GM11168 (cell line): ENCODE measurements around the gene FLT3LG.
"Not testable (repeated sequence)": the region's sequence is repeated elsewhere in the genome, so short reads cannot be mapped to it uniquely, and the experiment has no call there.

Experiments
- in situ Hi-C: fragments of 300-500 bp; cut with MboI; formaldehyde crosslinking; loops from one replicate; pipeline ENCODE4 v1.12.0; 2022; ENCODE audit warnings: low sequenced_read_pairs; ENCODE audit not compliant: unreplicated experiment

FLT3LG gene

GRCh38 chr19:49439836-49440235 is 34.2 kb upstream of the FLT3LG start:
- in situ Hi-C loops: no loop called here

- in situ Hi-C loops: no loop called here
These were observed 33.4 kb upstream of the FLT3LG start for GRCh38 chr19:49440439-49441209.

- in situ Hi-C loops: no loop called here
These were observed 32.6 kb upstream of the FLT3LG start, which contains the start of gene SLC17A7 for GRCh38 chr19:49441210-49441959. Gene SLC17A7 (minus strand): TSS chr19:49441527. CDS start chr19:49441379, 148 bp downstream.

- in situ Hi-C loops: no loop called here
These were observed 32.1 kb upstream of the FLT3LG start for GRCh38 chr19:49441960-49442350.

GRCh38 chr19:49442354-49442753 is 31.7 kb upstream of the FLT3LG start:
- in situ Hi-C loops: no loop called here

- in situ Hi-C loops: no loop called here
These were observed 31.1 kb upstream of the FLT3LG start for GRCh38 chr19:49442771-49443365.

GRCh38 chr19:49443366-49444099 is 30.5 kb upstream of the FLT3LG start:
- in situ Hi-C loops: no loop called here

- in situ Hi-C loops: not testable (repeated sequence)
These were observed 29.8 kb upstream of the FLT3LG start for GRCh38 chr19:49444100-49444700.

- in situ Hi-C loops: no loop called here
These were observed 28.0 kb upstream of the FLT3LG start for GRCh38 chr19:49445997-49446396.

- in situ Hi-C loops: no loop called here
These were observed 26.3 kb upstream of the FLT3LG start for GRCh38 chr19:49447485-49448431.

- in situ Hi-C loops: no loop called here
These were observed 25.6 kb upstream of the FLT3LG start for GRCh38 chr19:49448432-49448786.

GRCh38 chr19:49450405-49450804 is 23.6 kb upstream of the FLT3LG start:
- in situ Hi-C loops: no loop called here

GRCh38 chr19:49451430-49452181 is 22.4 kb upstream of the FLT3LG start, which contains the start of gene PIH1D1:
Gene PIH1D1 (minus strand): TSS chr19:49451814. CDS start chr19:49451574, 240 bp downstream.
- in situ Hi-C loops: no loop called here

- in situ Hi-C loops: no loop called here
These were observed 20.8 kb upstream of the FLT3LG start, which contains the start of gene ALDH16A1 for GRCh38 chr19:49453013-49453756. Gene ALDH16A1 (plus strand): TSS chr19:49453225. CDS start chr19:49453332, 107 bp downstream.

- in situ Hi-C loops: no loop called here
These were observed 20.2 kb upstream of the FLT3LG start for GRCh38 chr19:49453757-49454240.

- in situ Hi-C loops: no loop called here
These were observed 18.2 kb upstream of the FLT3LG start for GRCh38 chr19:49455773-49456172.

- in situ Hi-C loops: no loop called here
These were observed 17.7 kb upstream of the FLT3LG start for GRCh38 chr19:49456326-49456725.
